Spleen (tissue), 11 donors: ENCODE results near the gene URGCP. TPM values are rescaled to one million over a fixed set of nuclear protein-coding genes. Genes with fewer than 3 reads are reported as not detected.
A peak's percentile ranks its signal among the peaks of the same experiment; 100 is the strongest.

Experiments
- DNase-seq: peaks from one replicate; pipeline ENCODE4 v3.0.0-alpha.2; 2020
- H3K27ac ChIP-seq, 8 donors: fragments of 200-600 bp; sonication (generic) in 7 of 8; 1 replicate in 4 of 8; 2 replicates in 4 of 8; pipeline versions ENCODE4 v1.5.0 to v1.8.0; 2016 to 2021; ENCODE audit warnings: inconsistent platforms in 4 of 8, mild to moderate bottlenecking in 4 of 8, moderate library complexity in 1 of 8
- H3K27me3 ChIP-seq, 7 donors: fragments of 200-600 bp; sonication (generic) in 6 of 7; replicated peaks in 1 of 7; 1 replicate in 4 of 7; 2 replicates in 3 of 7; pipeline versions ENCODE4 v1.5.0 to v1.8.0; 2016 to 2021; ENCODE audit warnings: inconsistent platforms in 3 of 7, mild to moderate bottlenecking in 1 of 7
- H3K36me3 ChIP-seq, 6 donors: fragments of 200-600 bp; sonication (generic) in 5 of 6; 1 replicate in 4 of 6; 2 replicates in 2 of 6; pipeline versions ENCODE4 v1.5.0 to v1.8.0; 2016 to 2021; ENCODE audit warnings: inconsistent platforms in 2 of 6
- H3K4me1 ChIP-seq, 6 donors: fragments of 200-600 bp; sonication (generic) in 5 of 6; 1 replicate in 3 of 6; 2 replicates in 3 of 6; pipeline versions ENCODE4 v1.5.0 to v1.8.0; 2016 to 2021; ENCODE audit warnings: inconsistent platforms in 3 of 6
- H3K4me3 ChIP-seq, 8 donors: fragments of 200-600 bp; sonication (generic) in 7 of 8; 1 replicate in 4 of 8; 2 replicates in 4 of 8; pipeline versions ENCODE4 v1.5.0 to v1.8.0; 2016 to 2021; ENCODE audit warnings: inconsistent platforms in 4 of 8, mild to moderate bottlenecking in 4 of 8, moderate library complexity in 2 of 8
- H3K9me3 ChIP-seq, 8 donors: fragments of 200-600 bp; sonication (generic) in 7 of 8; 1 replicate in 4 of 8; 2 replicates in 4 of 8; pipeline versions ENCODE4 v1.5.0 to v1.8.0; 2016 to 2021; ENCODE audit warnings: inconsistent platforms in 4 of 8
- CTCF ChIP-seq, 11 experiments: fragments of 200-600 bp in 7 of 11; fragments of 450-650 bp in 4 of 11; sonication (generic) in 4 of 11; IDR thresholded peaks in 8 of 11; conservative IDR thresholded peaks in 3 of 11; 1 replicate in 7 of 11; 2 replicates in 4 of 11; pipeline versions ENCODE4 v1.4.0 to v1.8.0; 2016 to 2021; ENCODE audit warnings: antibody characterized with exemption in 11 of 11, inconsistent platforms in 4 of 11, mild to moderate bottlenecking in 1 of 11
- POLR2A ChIP-seq, 3 donors: fragments of 450-650 bp; IDR thresholded peaks; one replicate each; pipeline ENCODE4 v1.5.1; 2017; ENCODE audit warnings: antibody characterized with exemption in 3 of 3, mild to moderate bottlenecking in 1 of 3
- POLR2AphosphoS5 ChIP-seq, 3 donors: sonication (generic); formaldehyde crosslinking; IDR thresholded peaks; one replicate each; pipeline ENCODE4 v1.5.1; 2017; ENCODE audit warnings: antibody characterized with exemption in 3 of 3
- WGBS, 5 donors: extraction: QIAGEN DNeasy Blood & Tissue Kit in 3 of 5; methylation state at CpG; one replicate each; pipeline versions ENCODE4 v1.1.5 to v1.1.7; 2013 to 2018; 5-methylcytosine and 5-hydroxymethylcytosine counted together
- intact Hi-C: fragments of 100-400 bp; cut with DNase I; formaldehyde crosslinking; loops from one replicate; pipeline ENCODE4 v1.15.0; 2023; ENCODE audit warnings: low total_unique reads
- polyA plus RNA-seq, 3 donors: library from polyadenylated mRNA; stranded (reverse); fragments of 200-250 nt; gene quantifications; one replicate each; pipeline ENCODE4 v1.2.1, GENCODE V29; 2013
- total RNA-seq, 7 donors: library from RNA; depleted of rRNA in 3 of 7; stranded (reverse); fragments of >200 nt in 3 of 7; fragmentation: NEBNext Ultra II Directional in 4 of 7; extraction: Animal tissue kit (Norgen Biotek cat#: 25700) in 4 of 7; gene quantifications; one replicate each; pipeline versions ENCODE4 v1.1.0 to v1.2.1, GENCODE V29; 2016 to 2021
- donor health status: healthy with polysubstance abuse.
- donor health status: DM: no; HTN: no; CAD: no; lungs with moderate emphysema.
- donor health status: DM: no; HTN: no; CAD: no.
- donor health status: Bipolar disorder and iron deficiency.
- donor health status: healthy.
- donor health status: DM: no; HTN: no; CAD: no.
- donor health status: DM: yes; HTN: yes; CAD: no.

The URGCP gene
- total and polyA plus RNA-seq, 10 donors: 8.6 to 32.1 (median 24.6) TPM

- Histone ChIP-seq H3K4me1 (peaks cover 5 to 13% (median 11%) of the 10 kb centered on the region in 6 donors), H3K36me3 (no peaks in the 10 kb centered on the region), H3K4me3 (no peak overlapping the region), H3K27ac (no peak overlapping the region), H3K9me3 (no peaks in the 10 kb centered on the region), H3K27me3 (no peaks in the 10 kb centered on the region)
- TF ChIP-seq CTCF (IDR thresholded peaks at IDR 0.05 in 8 of 11, conservative IDR thresholded peaks at IDR 0.05 in 3 of 11) (no peak), POLR2A (IDR thresholded peaks at IDR 0.05) (no peak), POLR2AphosphoS5 (IDR thresholded peaks at IDR 0.05) (no peak)
- WGBS, 5 donors: 67 to 76% (median 70%) methylated on average over 7 of the region's 7 CpGs
- intact Hi-C loops: no loop called here
- no peak for DNase-seq
These were observed 24.9 kb upstream of the URGCP start for GRCh38 chr7:43931346-43931745.

GRCh38 chr7:43929529-43930457 is 23.4 kb upstream of the URGCP start:
- no peak for TF ChIP-seq POLR2A (IDR thresholded peaks at IDR 0.05)
- no peak for TF ChIP-seq POLR2AphosphoS5 (IDR thresholded peaks at IDR 0.05)
- no peak for TF ChIP-seq CTCF (IDR thresholded peaks at IDR 0.05 in 8 of 11, conservative IDR thresholded peaks at IDR 0.05 in 3 of 11)
- DNase-seq: no peak
- Histone ChIP-seq H3K27me3 (no peaks in the 10 kb centered on the region), H3K4me3 (no peak overlapping the region), H3K36me3 (no peaks in the 10 kb centered on the region), H3K4me1 (peaks cover 10 to 25% (median 22%) of the 10 kb centered on the region in 6 donors), H3K27ac (no peak overlapping the region), H3K9me3 (no peaks in the 10 kb centered on the region)
- 91 to 100% (median 97%) methylated on average over 5 of the region's 5 CpGs for WGBS, 5 donors
- intact Hi-C loops: no loop called here

GRCh38 chr7:43927810-43928209 is 21.4 kb upstream of the URGCP start:
- WGBS, 5 donors: 94 to 99% (median 96%) methylated on average over 4 of the region's 4 CpGs
- intact Hi-C loops: no loop called here
- H3K4me3 ChIP-seq: peak overlapping the region in 1 of 8 donors; percentile 82

More at GRCh38 chr7:43927810-43928209, 21.4 kb upstream of the URGCP start:
- peak overlapping the region in 1 of 8 donors; percentile 99 for H3K27ac ChIP-seq
- no peaks in the 10 kb centered on the region for H3K9me3 ChIP-seq
- peaks cover 10 to 30% (median 24%) of the 10 kb centered on the region in 6 donors for H3K4me1 ChIP-seq
- no peaks in the 10 kb centered on the region for H3K27me3 ChIP-seq
- H3K36me3 ChIP-seq: no peaks in the 10 kb centered on the region
- TF ChIP-seq POLR2AphosphoS5 (IDR thresholded peaks at IDR 0.05) (no peak), CTCF (IDR thresholded peaks at IDR 0.05 in 8 of 11, conservative IDR thresholded peaks at IDR 0.05 in 3 of 11) (no peak), POLR2A (IDR thresholded peaks at IDR 0.05) (no peak)
- DNase-seq: no peak
